Lower leg skin (tissue), 4 donors: Measurements from ENCODE around the gene MYO7A. TPM values are rescaled to one million over a fixed set of nuclear protein-coding genes. Genes with fewer than 3 reads are reported as not detected.

Source experiments
- DNase-seq, 2 donors: peaks; one replicate each; pipeline ENCODE4 v3.0.0-alpha.2; 2019; ENCODE audit warnings: low spot score in 2 of 2
- H3K4me3 ChIP-seq: fragments of 200-600 bp; sonication (generic); 2 replicates; pipeline ENCODE4 v1.5.1; 2017; ENCODE audit warnings: mild to moderate bottlenecking, low read depth; ENCODE audit not compliant: poor library complexity, severe bottlenecking
- POLR2A ChIP-seq, 2 donors: fragments of 450-650 bp; IDR thresholded peaks; one replicate each; pipeline ENCODE4 v1.6.1; 2016 to 2017; ENCODE audit warnings: antibody characterized with exemption in 2 of 2, mild to moderate bottlenecking in 1 of 2, moderate library complexity in 1 of 2
- WGBS, 2 donors: methylation state at CpG; one replicate each; pipeline ENCODE4 v1.1.5; 2018; 5-methylcytosine and 5-hydroxymethylcytosine counted together
- intact Hi-C: fragments of 100-400 bp; cut with DNase I; formaldehyde crosslinking; loops from one replicate; pipeline ENCODE4 v1.15.0; 2023; ENCODE audit warnings: low total_unique reads
- total RNA-seq, 4 donors: library from RNA; depleted of rRNA; stranded (reverse); fragments of >200 nt; gene quantifications; one replicate each; pipeline ENCODE4 v1.1.0, GENCODE V29; 2016
- TF ChIP-seq, protein P1 (sequence below), 3 donors: fragments of 450-650 bp; IDR thresholded peaks; one replicate each; pipeline ENCODE4 v1.5.1; 2016; ENCODE audit warnings: antibody characterized with exemption in 3 of 3, mild to moderate bottlenecking in 3 of 3, moderate library complexity in 2 of 3

Gene MYO7A
- total RNA-seq, 4 donors from 2014 or later, result 0.69 to 2.1 (median 1.4) TPM

DNA sequence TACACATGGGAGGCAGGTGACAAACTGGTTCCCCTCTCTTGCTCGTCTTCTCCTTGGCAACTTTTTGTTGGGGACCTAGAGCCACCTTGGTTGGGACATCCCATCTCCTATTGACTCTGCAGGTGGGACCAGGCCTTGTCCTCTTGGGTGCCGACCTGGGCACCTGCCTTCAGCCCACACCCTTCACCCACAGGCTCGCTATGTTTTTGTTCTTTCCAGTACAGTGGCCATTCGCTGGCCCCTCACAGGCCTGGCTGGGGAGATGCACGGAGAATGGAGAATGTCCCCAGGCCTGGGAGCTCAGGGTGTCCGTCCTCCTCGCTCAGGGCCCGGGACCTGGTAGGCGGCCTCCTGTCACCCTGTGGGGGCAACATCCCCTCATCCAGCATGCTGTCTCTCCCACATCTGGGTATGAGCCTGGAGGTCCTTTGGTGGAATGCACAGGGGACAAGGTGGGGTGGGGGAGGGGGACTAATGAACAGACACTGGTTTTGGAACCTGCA is 40.3 kb upstream of the MYO7A start:
- WGBS, 2 donors, result 95 to 98% methylated on average over 9 of the region's 9 CpGs
- TF ChIP-seq POLR2A (IDR thresholded peaks at IDR 0.05), result no peak
- TF ChIP-seq, protein P1, sequence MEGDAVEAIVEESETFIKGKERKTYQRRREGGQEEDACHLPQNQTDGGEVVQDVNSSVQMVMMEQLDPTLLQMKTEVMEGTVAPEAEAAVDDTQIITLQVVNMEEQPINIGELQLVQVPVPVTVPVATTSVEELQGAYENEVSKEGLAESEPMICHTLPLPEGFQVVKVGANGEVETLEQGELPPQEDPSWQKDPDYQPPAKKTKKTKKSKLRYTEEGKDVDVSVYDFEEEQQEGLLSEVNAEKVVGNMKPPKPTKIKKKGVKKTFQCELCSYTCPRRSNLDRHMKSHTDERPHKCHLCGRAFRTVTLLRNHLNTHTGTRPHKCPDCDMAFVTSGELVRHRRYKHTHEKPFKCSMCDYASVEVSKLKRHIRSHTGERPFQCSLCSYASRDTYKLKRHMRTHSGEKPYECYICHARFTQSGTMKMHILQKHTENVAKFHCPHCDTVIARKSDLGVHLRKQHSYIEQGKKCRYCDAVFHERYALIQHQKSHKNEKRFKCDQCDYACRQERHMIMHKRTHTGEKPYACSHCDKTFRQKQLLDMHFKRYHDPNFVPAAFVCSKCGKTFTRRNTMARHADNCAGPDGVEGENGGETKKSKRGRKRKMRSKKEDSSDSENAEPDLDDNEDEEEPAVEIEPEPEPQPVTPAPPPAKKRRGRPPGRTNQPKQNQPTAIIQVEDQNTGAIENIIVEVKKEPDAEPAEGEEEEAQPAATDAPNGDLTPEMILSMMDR (IDR thresholded peaks at IDR 0.05), result no peak
- no peak overlapping the region for H3K4me3 ChIP-seq
- no peak for DNase-seq
- intact Hi-C loops, result loop anchor here (10.0 kb wide), 1 partner anchor 283 kb away; no protein-coding TSS in a partner anchor

- no peak overlapping the region for H3K4me3 ChIP-seq
- intact Hi-C loops, result loop anchor here (10.0 kb wide), 1 partner anchor 284 kb away; no protein-coding TSS in a partner anchor
- no peak for DNase-seq
- WGBS, 2 donors, result 59 to 60% methylated on average over 11 of the region's 11 CpGs
- no peak for TF ChIP-seq POLR2A (IDR thresholded peaks at IDR 0.05)
- TF ChIP-seq, protein P1 (IDR thresholded peaks at IDR 0.05), result no peak
Observed at GRCh38 chr11:77088236-77089003, 39.6 kb upstream of the MYO7A start.

DNA sequence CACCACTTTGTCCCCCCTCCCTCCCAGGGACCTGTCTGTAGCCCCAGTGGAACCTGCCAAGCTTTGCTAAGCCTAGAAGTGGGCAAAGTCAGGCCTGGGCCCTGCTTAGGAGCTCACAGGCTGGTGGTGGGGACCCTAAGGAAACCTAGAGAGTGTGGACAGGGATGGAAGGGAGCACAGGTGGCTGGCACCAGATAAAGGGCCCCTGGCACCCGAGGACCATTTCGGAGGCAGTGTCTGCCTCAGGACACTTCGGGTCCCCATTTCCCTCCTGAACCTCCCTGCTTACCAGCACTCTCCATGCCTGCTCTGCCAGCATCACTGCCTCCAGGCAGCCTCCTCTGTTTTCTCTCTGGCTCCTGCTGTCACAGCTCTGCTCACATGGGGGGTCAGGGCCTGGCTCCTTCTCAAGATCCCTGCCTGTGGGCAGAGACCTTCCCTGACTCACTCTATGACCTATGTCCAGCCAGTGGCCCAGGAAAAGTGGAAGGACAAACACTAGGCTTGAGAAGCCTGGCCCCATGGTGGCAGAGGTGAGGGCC is 39.0 kb upstream of the MYO7A start:
- 77 to 86% methylated on average over 3 of the region's 3 CpGs for WGBS, 2 donors
- TF ChIP-seq, protein P1 (IDR thresholded peaks at IDR 0.05), result no peak
- no peak for TF ChIP-seq POLR2A (IDR thresholded peaks at IDR 0.05)
- intact Hi-C loops, result loop anchor here (10.0 kb wide), 1 partner anchor 284 kb away; no protein-coding TSS in a partner anchor
- no peak for DNase-seq
- no peak overlapping the region for H3K4me3 ChIP-seq

DNA sequence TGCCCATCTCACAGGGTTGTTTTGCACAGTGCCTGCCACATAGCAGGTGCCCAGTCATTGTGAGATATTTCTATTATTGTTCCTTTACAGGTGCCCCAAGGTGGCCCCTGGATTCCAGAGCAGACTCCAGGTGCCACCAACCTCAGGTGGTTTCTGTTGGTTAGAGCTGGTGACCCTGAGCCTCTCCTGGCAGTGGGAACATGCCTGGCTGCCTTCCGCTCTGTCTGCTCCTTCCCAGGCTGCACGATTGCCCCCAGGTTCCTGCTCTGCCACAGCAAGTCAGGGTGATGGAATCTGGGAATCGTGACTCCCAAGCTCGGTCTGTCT is 38.0 kb upstream of the MYO7A start:
- intact Hi-C loops, result loop anchor here (2.0 to 5.0 kb wide), 2 partner anchors 41 to 168 kb away; no protein-coding TSS in a partner anchor
- no peak overlapping the region for H3K4me3 ChIP-seq
- TF ChIP-seq, protein P1 (IDR thresholded peaks at IDR 0.05), result no peak
- TF ChIP-seq POLR2A (IDR thresholded peaks at IDR 0.05), result no peak
- WGBS, 2 donors, result 56 to 80% methylated on average over 4 of the region's 4 CpGs
- DNase-seq, result no peak

DNA sequence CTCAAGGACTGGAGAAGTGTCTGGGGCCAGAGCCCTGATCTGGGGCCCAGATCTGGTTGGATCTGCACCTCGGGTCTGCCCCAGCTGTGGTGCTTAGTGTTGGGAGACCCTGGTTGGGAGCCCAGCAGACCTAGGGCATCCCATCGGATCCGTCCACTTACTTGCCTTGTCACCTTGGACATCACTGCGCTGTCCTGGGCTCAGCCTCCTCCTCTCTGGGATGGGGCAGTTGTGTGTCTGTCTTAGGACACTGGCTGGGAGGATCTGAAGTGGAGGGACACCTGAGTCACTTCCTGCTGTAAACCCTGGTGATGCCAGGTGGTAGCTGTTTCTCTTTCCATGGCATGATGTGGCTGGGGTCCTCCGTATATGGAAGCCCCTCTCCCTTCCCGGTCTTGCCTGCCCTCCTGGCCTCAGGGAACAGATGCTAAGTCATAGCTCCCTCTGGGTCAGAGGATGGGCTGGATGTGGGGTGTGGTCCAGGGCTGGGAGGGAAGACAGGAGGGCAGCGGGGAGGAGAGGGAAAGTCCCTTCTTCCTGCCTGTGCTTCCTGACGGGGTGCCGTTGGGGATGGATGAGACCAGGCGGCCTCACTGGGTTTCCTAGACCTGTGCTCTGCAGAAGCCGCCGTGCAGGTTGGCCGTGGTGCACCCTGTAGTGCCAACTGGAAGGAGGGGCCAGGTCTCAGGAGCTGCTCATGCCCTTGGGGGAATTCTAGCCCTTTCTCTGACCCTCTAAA is 37.5 kb upstream of the MYO7A start:
- H3K4me3 ChIP-seq, result no peak overlapping the region
- WGBS, 2 donors, result 59 to 66% methylated on average over 13 of the region's 13 CpGs
- intact Hi-C loops, result loop anchor here (2.0 to 5.0 kb wide), 2 partner anchors 42 to 168 kb away; no protein-coding TSS in a partner anchor
- TF ChIP-seq, protein P1 (IDR thresholded peaks at IDR 0.05), result no peak
- TF ChIP-seq POLR2A (IDR thresholded peaks at IDR 0.05), result no peak
- DNase-seq, result no peak
